HG02973 (cell line): ENCODE measurements around the gene LMAN1L.

ENCODE experiments used
- ATAC-seq: cut with Tn5 transposase; IDR thresholded peaks from one replicate; pipeline ENCODE4 v1.9.1; 2021; ENCODE audit warnings: moderate library complexity; ENCODE audit not compliant: unreplicated experiment

Gene LMAN1L

GRCh38 chr15:74815121-74815934 is 2.7 kb downstream of the LMAN1L start:
- no peak for ATAC-seq

DNA sequence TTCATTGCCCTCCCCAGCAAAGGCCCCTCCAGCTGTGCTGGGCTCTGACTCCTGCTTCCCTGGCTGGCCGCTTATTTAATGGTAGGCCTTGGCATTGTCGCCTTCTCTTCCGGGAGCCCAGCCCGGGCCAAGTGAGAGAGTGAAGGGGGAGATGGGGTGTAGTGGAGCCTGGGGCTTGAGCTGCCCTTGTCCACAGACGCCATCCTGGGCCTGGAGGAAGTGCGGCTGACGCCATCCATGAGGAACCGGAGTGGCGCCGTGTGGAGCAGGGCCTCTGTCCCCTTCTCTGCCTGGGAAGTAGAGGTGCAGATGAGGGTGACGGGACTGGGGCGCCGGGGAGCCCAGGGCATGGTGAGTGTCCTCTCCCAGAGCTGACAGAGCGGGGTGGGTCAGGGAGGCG is 3.3 kb downstream of the LMAN1L start:
- no peak for ATAC-seq

DNA sequence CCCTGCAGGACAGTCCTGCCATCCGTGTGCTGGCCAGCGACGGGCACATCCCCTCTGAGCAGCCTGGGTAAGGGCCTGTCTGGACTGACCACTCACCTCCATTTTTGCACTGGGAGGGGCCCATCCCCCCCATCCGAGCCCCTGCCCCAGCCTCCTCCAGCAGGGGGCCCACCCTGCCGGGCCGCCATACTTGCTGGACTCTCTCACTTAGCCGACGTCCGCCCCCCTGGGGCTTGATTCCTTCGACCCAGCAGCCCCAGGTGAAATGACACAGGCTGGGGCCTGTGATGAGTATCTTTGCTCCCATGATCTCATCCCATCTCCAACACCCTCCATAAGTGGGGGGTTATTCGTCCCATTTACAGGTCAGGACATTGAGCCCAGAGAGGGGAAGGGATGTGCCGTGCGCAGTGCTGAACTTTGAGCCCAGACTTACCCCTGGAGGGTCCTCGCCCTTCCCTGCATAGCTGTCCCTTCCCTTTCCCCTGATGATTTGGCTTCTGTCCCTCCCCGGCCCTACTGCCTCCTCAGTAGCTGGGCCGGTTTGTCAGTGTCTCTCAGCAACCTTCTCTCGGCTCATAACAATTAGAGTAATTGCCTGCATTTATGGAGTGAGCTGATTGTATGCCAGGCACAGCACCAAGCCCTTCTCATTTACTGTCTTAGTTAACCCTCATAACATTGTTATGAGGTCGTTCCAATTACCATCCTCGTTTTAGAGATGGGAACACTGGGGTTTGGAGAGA is 4.2 kb downstream of the LMAN1L start:
- ATAC-seq = no peak

DNA sequence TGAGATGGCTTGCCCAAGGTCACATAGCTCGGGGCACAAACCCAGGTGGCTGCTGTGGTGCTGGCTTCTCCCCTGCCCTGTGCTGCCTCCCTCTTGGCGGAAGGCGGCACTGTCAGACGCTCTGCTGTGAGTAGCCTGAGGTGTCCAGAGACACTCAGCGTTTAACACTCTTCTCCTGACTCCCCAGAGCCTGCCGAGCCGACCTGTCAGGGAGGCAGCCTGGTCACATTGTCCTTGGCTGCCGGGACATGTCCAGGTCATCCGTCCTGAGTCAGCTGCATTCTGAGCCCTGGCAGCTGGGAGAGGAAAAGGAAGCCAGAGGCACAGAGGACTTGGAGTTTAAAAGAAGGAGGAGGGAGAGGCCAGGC is 4.7 kb downstream of the LMAN1L start:
- no peak for ATAC-seq

DNA sequence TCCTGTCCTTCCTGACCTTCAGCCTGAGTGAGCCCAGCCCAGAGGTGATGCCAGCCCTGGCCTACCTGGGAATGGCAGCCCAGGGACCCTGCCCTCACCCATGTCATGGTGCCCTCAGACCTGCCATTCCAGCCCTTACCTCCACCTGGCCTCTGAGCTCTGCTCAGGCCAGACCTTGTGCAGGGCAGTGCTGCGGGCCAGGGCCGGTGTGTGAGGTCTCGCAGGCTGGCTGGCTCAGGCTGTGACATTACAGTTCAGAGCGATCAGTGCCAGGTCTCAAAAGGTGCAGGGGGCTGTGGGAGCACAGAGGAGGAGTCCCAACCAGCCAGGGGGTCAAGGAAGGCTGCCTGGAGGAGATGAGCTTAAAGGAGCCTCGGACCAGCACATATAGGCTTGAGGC is 7.4 kb downstream of the LMAN1L start:
- no peak for ATAC-seq

GRCh38 chr15:74821091-74821789 is 8.6 kb downstream of the LMAN1L start:
- ATAC-seq = peak; percentile 70

DNA sequence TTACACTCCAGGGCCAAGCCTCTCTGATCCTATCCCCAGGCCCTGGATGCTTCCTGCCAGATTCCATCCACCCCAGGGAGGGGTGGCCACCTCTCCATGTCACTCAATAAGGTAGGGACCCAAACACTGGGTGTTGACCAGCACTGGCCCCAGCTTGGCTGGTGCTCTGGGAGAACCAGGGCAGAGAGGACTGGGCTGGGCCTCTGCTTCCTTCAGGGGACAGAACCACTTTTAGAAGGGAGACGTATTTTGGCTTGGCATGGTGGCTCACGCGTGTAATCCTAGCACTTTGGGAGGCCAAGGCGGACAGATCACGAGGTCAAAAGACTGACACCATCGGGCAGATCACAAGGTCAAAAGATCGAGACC is 9.1 kb downstream of the LMAN1L start:
- no peak for ATAC-seq

- ATAC-seq = no peak
Measured at GRCh38 chr15:74822233-74822632, 9.6 kb downstream of the LMAN1L start.

DNA sequence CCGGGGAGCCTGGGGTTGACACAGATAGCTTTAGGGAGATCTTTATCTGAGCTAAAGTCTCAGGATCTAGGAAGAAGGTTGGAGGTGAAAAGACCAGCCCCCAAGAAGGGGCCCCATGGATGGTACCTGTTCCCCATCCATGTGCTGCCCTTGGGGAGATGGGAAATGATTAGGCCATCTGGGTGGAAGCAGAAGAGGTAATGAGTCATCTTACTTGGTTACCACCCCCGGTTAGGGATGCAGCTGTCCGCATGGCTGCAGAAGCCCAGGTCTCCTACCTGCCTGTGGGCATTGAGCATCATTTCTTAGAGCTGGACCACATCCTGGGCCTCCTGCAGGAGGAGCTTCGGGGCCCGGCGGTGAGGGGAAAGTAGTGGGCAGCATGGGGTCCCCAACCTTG is 10.7 kb downstream of the LMAN1L start:
- ATAC-seq = no peak

- no peak for ATAC-seq
Measured at GRCh38 chr15:74824976-74825375, 12.3 kb downstream of the LMAN1L start.

DNA sequence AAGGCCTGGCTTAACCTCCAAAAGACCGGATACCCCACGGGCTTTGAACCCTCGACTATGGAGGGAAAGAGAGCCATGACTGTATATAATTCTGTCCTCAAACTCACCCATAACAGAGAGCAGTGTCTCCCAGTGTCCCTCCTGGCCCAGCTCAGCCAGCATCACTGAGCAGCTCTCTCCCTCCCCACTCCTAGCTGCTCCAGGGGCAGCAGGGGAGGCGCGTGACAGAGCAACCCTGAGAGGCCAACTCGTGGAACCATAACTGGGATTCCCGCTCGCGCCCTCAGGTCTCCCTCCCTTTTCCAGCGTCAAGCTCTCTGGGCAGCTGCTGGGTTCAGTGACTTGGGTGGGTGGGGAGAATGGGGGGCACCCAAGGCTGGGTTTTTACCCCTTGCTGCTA is 13.2 kb downstream of the LMAN1L start:
- no peak for ATAC-seq

DNA sequence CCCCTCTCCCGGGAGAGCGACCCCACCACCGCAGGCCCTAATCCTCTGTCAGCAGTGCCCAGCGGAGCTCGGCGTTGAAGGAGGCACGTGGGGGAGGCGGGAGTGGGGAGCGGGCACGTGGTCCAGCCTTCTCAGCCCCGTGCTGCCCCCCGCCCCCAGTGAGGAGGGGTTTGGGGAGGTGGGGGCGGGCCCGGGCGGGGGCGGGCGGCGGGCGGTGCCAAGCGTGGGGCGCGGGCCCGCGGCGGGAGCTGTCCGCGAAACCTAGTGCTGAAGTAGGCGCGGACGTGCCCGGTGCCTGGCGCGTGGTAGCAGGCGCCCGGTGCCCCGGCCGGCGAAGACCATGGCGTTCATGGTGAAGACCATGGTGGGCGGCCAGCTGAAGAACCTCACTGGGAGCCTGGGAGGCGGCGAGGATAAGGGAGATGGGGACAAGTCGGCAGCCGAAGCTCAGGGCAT is 13.8 kb downstream of the LMAN1L start, which contains the start of gene CPLX3:
Gene CPLX3 (plus strand): TSS at position 264 of the 456 bp plus-strand sequence. CDS start 77 bp downstream, at position 341.
- ATAC-seq = no peak

DNA sequence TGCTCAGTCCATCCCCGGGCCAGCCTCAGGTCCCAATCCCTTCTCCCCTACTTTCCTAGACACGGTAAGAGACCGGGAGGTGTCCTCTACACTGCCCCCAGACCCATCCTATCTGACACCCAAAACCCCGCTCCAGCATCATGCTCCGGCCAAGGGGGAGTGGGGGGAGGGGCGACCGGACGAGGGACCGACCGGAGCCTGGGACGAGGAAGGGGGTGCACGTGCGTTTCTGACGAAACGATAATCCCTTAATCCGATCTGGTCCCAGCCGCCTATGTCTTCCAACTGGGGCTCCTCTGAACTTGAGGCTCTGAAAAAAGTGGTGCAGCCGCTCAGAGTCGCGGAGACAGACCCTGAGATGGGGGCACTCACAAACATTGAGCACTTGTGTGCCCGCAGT is 14.3 kb downstream of the LMAN1L start:
- no peak for ATAC-seq

GRCh38 chr15:74827614-74828013 is 15.0 kb downstream of the LMAN1L start:
- ATAC-seq = no peak

GRCh38 chr15:74828835-74829234 is 16.2 kb downstream of the LMAN1L start:
- ATAC-seq = no peak

- ATAC-seq = no peak
Measured at GRCh38 chr15:74829486-74829885, 16.9 kb downstream of the LMAN1L start.

DNA sequence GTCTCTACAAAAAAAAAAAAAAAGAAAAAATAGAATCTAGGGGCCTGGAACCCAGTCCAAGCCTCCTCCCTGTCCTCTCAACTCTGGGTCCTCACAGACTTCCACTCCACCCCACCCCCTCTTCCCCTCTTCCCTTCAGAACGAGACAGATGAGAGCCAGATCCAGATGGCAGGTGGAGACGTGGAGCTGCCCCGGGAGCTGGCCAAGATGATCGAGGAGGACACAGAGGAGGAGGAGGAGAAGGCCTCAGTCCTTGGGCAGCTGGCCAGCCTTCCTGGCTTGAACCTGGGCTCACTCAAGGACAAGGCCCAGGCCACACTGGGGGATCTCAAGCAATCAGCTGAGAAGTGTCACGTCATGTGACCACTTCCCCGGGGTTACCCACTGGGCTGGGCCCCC is 17.4 kb downstream of the LMAN1L start:
- ATAC-seq = no peak

DNA sequence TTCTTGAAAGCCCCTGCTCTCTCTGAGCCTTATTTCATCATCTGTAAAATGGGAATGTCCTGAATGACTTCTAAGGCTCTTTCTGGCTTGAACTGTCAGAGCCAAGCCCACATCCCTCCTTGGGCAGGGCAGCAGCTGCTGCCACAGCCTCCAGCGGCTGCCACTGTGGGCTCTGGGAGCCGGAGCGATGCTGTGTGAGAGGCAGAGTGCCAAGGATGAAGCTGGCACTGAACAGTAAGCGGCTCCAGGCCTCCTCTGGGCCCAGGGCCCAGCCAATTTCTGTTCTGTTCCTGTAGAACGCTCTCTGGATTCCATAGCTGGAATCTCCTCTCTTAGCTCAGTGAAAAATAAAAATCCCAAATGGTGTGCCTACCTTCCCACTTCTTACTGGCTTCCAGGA is 18.2 kb downstream of the LMAN1L start:
- no peak for ATAC-seq

- no peak for ATAC-seq
Measured at GRCh38 chr15:74831813-74832495, 19.3 kb downstream of the LMAN1L start.

- no peak for ATAC-seq
Measured at GRCh38 chr15:74832826-74833225, 20.2 kb downstream of the LMAN1L start.
